HEK293 (cell line): ENCODE data around the gene PLXNA2.

Experiments
- CTCF ChIA-PET: fragments of 350-600 bp; formaldehyde crosslinking; extraction: SDS; loops from one replicate; lab custom pipeline; 2021; ENCODE audit warnings: antibody characterized with exemption; lab: Yijun Ruan, JAX
- POLR2A ChIA-PET: fragments of 300-600 bp; formaldehyde crosslinking; extraction: SDS; loops from one replicate; lab custom pipeline; 2020; ENCODE audit warnings: antibody characterized with exemption, inconsistent platforms; lab: Yijun Ruan, JAX
- H3K27ac ChIP-seq: fragments of 200-500 bp; sonication (Bioruptor generic); 2 replicates; pipeline ENCODE4 v1.5.1; 2014; ENCODE audit warnings: low read depth, low read length, control low read depth, inconsistent platforms; ENCODE audit errors: extremely low read depth
- H3K36me3 ChIP-seq, 2 experiments: fragments of 200-500 bp in 1 of 2; sonication (Bioruptor generic) in 1 of 2; 1 replicate in 1 of 2; 2 replicates in 1 of 2; pipeline ENCODE4 v1.5.1; 2014 to 2017; ENCODE audit warnings: inconsistent platforms in 2 of 2, low read length in 2 of 2; ENCODE audit not compliant: control insufficient read depth in 2 of 2, insufficient read depth in 1 of 2
- H3K4me1 ChIP-seq: fragments of 200-500 bp; sonication (Bioruptor generic); 2 replicates; pipeline ENCODE4 v1.5.1; 2014; ENCODE audit warnings: mild to moderate bottlenecking, low read length, inconsistent platforms; ENCODE audit not compliant: control insufficient read depth, insufficient read depth
- H3K4me3 ChIP-seq: 2 replicates; pipeline ENCODE4 v1.5.1; 2011; ENCODE audit warnings: low read depth, mild to moderate bottlenecking, control low read depth, low read length, moderate library complexity
- H3K9me3 ChIP-seq: fragments of 200-500 bp; sonication (Bioruptor generic); 2 replicates; pipeline ENCODE4 v1.5.1; 2014; ENCODE audit warnings: low read depth, low read length, inconsistent platforms; ENCODE audit not compliant: control insufficient read depth, insufficient read depth
- BCL11A ChIP-seq: fragments of 450-650 bp; formaldehyde crosslinking; IDR thresholded peaks from 2 replicates; pipeline ENCODE4 v1.5.1; 2016; ENCODE audit warnings: low read depth, missing biosample characterization, missing genetic modification characterization
- GLI2 ChIP-seq: fragments of 450-650 bp; formaldehyde crosslinking; IDR thresholded peaks from 2 replicates; pipeline ENCODE4; 2017; ENCODE audit warnings: missing biosample characterization, missing genetic modification characterization, low read depth, borderline replicate concordance
- HOXA7 ChIP-seq: sonication (generic); formaldehyde crosslinking; IDR thresholded peaks from 2 replicates; pipeline ENCODE4 v1.8.1; 2022; ENCODE audit warnings: missing genetic modification reagents, borderline replicate concordance
- HOXC10 ChIP-seq: sonication (generic); formaldehyde crosslinking; IDR thresholded peaks from 2 replicates; pipeline ENCODE4 v1.8.1; 2023; ENCODE audit warnings: mild to moderate bottlenecking, missing genetic modification reagents
- IKZF3 ChIP-seq: fragments of 450-650 bp; IDR thresholded peaks from 2 replicates; pipeline ENCODE4 v1.5.0; 2018; ENCODE audit warnings: missing biosample characterization, mild to moderate bottlenecking, missing genetic modification characterization, moderate library complexity
- PRDM2 ChIP-seq: fragments of 450-650 bp; formaldehyde crosslinking; IDR thresholded peaks from 2 replicates; pipeline ENCODE4 v1.5.1; 2016; ENCODE audit warnings: missing biosample characterization, missing genetic modification characterization, borderline replicate concordance
- SCRT1 ChIP-seq: fragments of 450-650 bp; formaldehyde crosslinking; IDR thresholded peaks from 2 replicates; pipeline ENCODE4 v1.5.1; 2016; ENCODE audit warnings: missing biosample characterization, missing genetic modification characterization, borderline replicate concordance
- ZBTB7A ChIP-seq: fragments of 450-650 bp; formaldehyde crosslinking; IDR thresholded peaks from 2 replicates; pipeline ENCODE4 v1.5.1; 2016; ENCODE audit warnings: low read depth, missing biosample characterization, missing genetic modification characterization
- ZFP3 ChIP-seq: fragments of 450-650 bp; formaldehyde crosslinking; IDR thresholded peaks from 2 replicates; pipeline ENCODE4 v1.5.1; 2016; ENCODE audit warnings: low read depth, missing biosample characterization, missing genetic modification characterization
- ZNF121 ChIP-seq: fragments of 450-650 bp; formaldehyde crosslinking; IDR thresholded peaks from 2 replicates; pipeline ENCODE4 v1.5.1; 2016; ENCODE audit warnings: missing biosample characterization, missing genetic modification characterization
- ZNF138 ChIP-seq: fragments of 450-650 bp; formaldehyde crosslinking; IDR thresholded peaks from 2 replicates; pipeline ENCODE4 v1.5.1; 2016; ENCODE audit warnings: missing biosample characterization, missing genetic modification characterization, borderline replicate concordance
- ZNF157 ChIP-seq: fragments of 450-650 bp; formaldehyde crosslinking; IDR thresholded peaks from 2 replicates; pipeline ENCODE4 v1.5.1; 2016; ENCODE audit warnings: missing biosample characterization, missing genetic modification characterization
- ZNF404 ChIP-seq: fragments of 450-650 bp; formaldehyde crosslinking; IDR thresholded peaks from 2 replicates; pipeline ENCODE4 v1.5.1; 2017; ENCODE audit warnings: missing biosample characterization, missing genetic modification characterization
- ZNF558 ChIP-seq: fragments of 450-650 bp; formaldehyde crosslinking; IDR thresholded peaks from 2 replicates; pipeline ENCODE4 v1.5.1; 2016; ENCODE audit warnings: missing biosample characterization, missing genetic modification characterization
- ZNF571 ChIP-seq: fragments of 450-650 bp; formaldehyde crosslinking; IDR thresholded peaks from 2 replicates; pipeline ENCODE4 v1.5.0; 2017; ENCODE audit warnings: missing biosample characterization, missing genetic modification characterization
- ZNF629 ChIP-seq: fragments of 450-650 bp; formaldehyde crosslinking; IDR thresholded peaks from 2 replicates; pipeline ENCODE4 v1.5.1; 2017; ENCODE audit warnings: missing biosample characterization, missing genetic modification characterization
- ZNF747 ChIP-seq: fragments of 450-650 bp; formaldehyde crosslinking; IDR thresholded peaks from 2 replicates; pipeline ENCODE4 v1.5.1; 2016; ENCODE audit warnings: missing biosample characterization, missing genetic modification characterization
- ZNF785 ChIP-seq: fragments of 450-650 bp; formaldehyde crosslinking; IDR thresholded peaks from 2 replicates; pipeline ENCODE4 v1.5.1; 2016; ENCODE audit warnings: missing biosample characterization, missing genetic modification characterization
- TF ChIP-seq, protein P1 (sequence below): fragments of 450-650 bp; IDR thresholded peaks from 2 replicates; pipeline ENCODE4 v1.5.1; 2018; ENCODE audit warnings: missing biosample characterization, mild to moderate bottlenecking, missing genetic modification characterization
- TF ChIP-seq, protein P2 (sequence below): fragments of 450-650 bp; formaldehyde crosslinking; IDR thresholded peaks from 2 replicates; pipeline ENCODE4 v1.5.1; 2017; ENCODE audit warnings: missing biosample characterization, mild to moderate bottlenecking, missing genetic modification characterization, moderate library complexity

Gene PLXNA2

GRCh38 chr1:208129487-208129886 is 114.7 kb downstream of the PLXNA2 start:
- POLR2A ChIA-PET, result no interaction called here
- Histone ChIP-seq H3K9me3 (no peaks in the 10 kb centered on the region), H3K36me3 (no peaks in the 10 kb centered on the region), H3K4me1 (peaks cover 5% of the 10 kb centered on the region; the same call in 1 of the 2 replicates), H3K4me3 (no peak overlapping the region), H3K27ac (no peak overlapping the region)
- TF ChIP-seq ZNF121 (tag by site-specific recombination) (no peak), SCRT1 (tag by site-specific recombination) (no peak), ZNF558 (tag by site-specific recombination) (no peak), HOXC10 (CRISPR knock-in tag) (no peak), HOXA7 (no peak), ZNF157 (tag by site-specific recombination) (no peak), ZBTB7A (tag by site-specific recombination) (no peak), ZFP3 (tag by site-specific recombination) (no peak), PRDM2 (tag by site-specific recombination) (no peak), ZNF404 (tag by site-specific recombination) (no peak), ZNF629 (tag by site-specific recombination) (no peak), BCL11A (tag by site-specific recombination) (no peak), ZNF785 (tag by site-specific recombination) (no peak), GLI2 (tag by site-specific recombination) (no peak)
- TF ChIP-seq, protein P1, sequence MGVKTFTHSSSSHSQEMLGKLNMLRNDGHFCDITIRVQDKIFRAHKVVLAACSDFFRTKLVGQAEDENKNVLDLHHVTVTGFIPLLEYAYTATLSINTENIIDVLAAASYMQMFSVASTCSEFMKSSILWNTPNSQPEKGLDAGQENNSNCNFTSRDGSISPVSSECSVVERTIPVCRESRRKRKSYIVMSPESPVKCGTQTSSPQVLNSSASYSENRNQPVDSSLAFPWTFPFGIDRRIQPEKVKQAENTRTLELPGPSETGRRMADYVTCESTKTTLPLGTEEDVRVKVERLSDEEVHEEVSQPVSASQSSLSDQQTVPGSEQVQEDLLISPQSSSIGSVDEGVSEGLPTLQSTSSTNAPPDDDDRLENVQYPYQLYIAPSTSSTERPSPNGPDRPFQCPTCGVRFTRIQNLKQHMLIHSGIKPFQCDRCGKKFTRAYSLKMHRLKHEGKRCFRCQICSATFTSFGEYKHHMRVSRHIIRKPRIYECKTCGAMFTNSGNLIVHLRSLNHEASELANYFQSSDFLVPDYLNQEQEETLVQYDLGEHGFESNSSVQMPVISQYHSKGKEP (tag by site-specific recombination), result no peak
- CTCF ChIA-PET, result interaction anchor here (1.0 to 11.9 kb wide), 3 partner anchors 10 to 110 kb away, joined by 5 to 175 read pairs (median 46); partner anchors contain the start of gene PLXNA2

DNA sequence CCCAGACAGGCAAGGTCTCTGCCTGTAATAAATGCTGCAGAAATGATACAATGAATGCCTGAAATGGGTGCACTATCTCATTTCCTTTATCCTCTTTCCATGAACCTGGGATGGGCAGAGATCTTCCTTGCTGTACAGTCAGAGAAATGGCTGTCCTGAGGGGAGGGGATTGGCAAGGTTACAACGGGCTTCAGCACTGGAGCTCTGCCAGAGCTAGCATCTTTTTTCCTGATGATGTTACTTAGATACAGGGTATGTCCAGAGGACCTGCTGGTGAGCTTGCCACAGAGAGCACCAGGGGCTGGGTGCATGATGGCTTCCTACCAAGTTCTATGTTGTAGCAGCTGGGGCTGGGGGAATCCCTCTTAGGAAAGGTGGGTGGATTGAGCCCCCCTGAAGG is 115.1 kb downstream of the PLXNA2 start:
- Histone ChIP-seq H3K27ac (no peak overlapping the region), H3K4me1 (peaks cover 4% of the 10 kb centered on the region; the same call in 1 of the 2 replicates), H3K4me3 (no peak overlapping the region), H3K36me3 (no peaks in the 10 kb centered on the region)
- CTCF ChIA-PET, result interaction anchor here (0.6 to 11.9 kb wide), 4 partner anchors 9 to 111 kb away, joined by 4 to 175 read pairs (median 26); partner anchors contain the start of gene PLXNA2
- no peak for TF ChIP-seq ZNF571
- no peak for TF ChIP-seq IKZF3
- no peak for TF ChIP-seq ZNF138 (tag by site-specific recombination)
- TF ChIP-seq, protein P2, sequence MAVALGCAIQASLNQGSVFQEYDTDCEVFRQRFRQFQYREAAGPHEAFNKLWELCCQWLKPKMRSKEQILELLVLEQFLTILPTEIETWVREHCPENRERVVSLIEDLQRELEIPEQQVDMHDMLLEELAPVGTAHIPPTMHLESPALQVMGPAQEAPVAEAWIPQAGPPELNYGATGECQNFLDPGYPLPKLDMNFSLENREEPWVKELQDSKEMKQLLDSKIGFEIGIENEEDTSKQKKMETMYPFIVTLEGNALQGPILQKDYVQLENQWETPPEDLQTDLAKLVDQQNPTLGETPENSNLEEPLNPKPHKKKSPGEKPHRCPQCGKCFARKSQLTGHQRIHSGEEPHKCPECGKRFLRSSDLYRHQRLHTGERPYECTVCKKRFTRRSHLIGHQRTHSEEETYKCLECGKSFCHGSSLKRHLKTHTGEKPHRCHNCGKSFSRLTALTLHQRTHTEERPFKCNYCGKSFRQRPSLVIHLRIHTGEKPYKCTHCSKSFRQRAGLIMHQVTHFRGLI (tag by site-specific recombination), result no peak
- TF ChIP-seq ZNF747 (tag by site-specific recombination), result no peak
- TF ChIP-seq, all 188 proteins: peak for 0
- H3K9me3 ChIP-seq, result no peaks in the 10 kb centered on the region
- POLR2A ChIA-PET, result no interaction called here
